Ovary (tissue), 9 donors: Measurements from ENCODE around the gene SLC9A2. TPM values are rescaled to one million over a fixed set of nuclear protein-coding genes. Genes with fewer than 3 reads are reported as not detected.

Experiments used
- DNase-seq, 5 donors: peaks; one replicate each; pipeline ENCODE4 v3.0.0-alpha.2; 2019 to 2020
- H3K27ac ChIP-seq, 2 donors: fragments of 200-600 bp; one replicate each; pipeline versions ENCODE4 v1.5.1 to v1.8.0; 2019 to 2022
- H3K27me3 ChIP-seq: fragments of 200-600 bp; one replicate; pipeline ENCODE4 v1.8.0; 2022
- H3K36me3 ChIP-seq: fragments of 200-600 bp; sonication (generic); one replicate; pipeline ENCODE4 v1.5.1; 2019
- H3K4me1 ChIP-seq: one replicate; pipeline ENCODE4 v1.8.1; 2013; ENCODE audit warnings: mild to moderate bottlenecking, moderate library complexity; ENCODE audit not compliant: insufficient read depth
- H3K4me3 ChIP-seq: fragments of 200-600 bp; sonication (generic); one replicate; pipeline ENCODE4 v1.5.1; 2017
- H3K9me3 ChIP-seq, 2 donors: fragments of 200-600 bp in 1 of 2; sonication (generic) in 1 of 2; one replicate each; pipeline versions ENCODE4 v1.5.1 to v1.8.1; 2013 to 2019; ENCODE audit warnings: mild to moderate bottlenecking in 1 of 2, moderate library complexity in 1 of 2
- EP300 ChIP-seq: sonication (generic); formaldehyde crosslinking; IDR thresholded peaks from one replicate; pipeline ENCODE4 v1.6.1; 2017; ENCODE audit warnings: antibody characterized with exemption
- POLR2A ChIP-seq: fragments of 450-650 bp; IDR thresholded peaks from one replicate; pipeline ENCODE4 v1.6.1; 2017; ENCODE audit warnings: antibody characterized with exemption, mild to moderate bottlenecking, moderate library complexity
- WGBS, 3 donors: extraction: QIAGEN DNeasy Blood & Tissue Kit in 1 of 3; methylation state at CpG; one replicate each; pipeline versions ENCODE4 v1.1.5 to v1.1.7; 2013 to 2017; 5-methylcytosine and 5-hydroxymethylcytosine counted together
- intact Hi-C, 4 donors: fragments of 100-400 bp; cut with DNase I; formaldehyde crosslinking; loops; one replicate each; pipeline versions ENCODE4 v1.11.0 to v1.15.1; 2022 to 2023
- polyA plus RNA-seq, 2 donors: library from polyadenylated mRNA; stranded (reverse); fragments of 200-250 nt in 1 of 2; fragments of 350-450 nt in 1 of 2; fragmentation: Illumina TruSeq in 1 of 2; extraction: RNeasy Lipid Tissue Mini Kit (QIAGEN cat#74804) in 1 of 2; gene quantifications; one replicate each; pipeline ENCODE4 v1.2.3, GENCODE V29; 2013 to 2014
- total RNA-seq, 7 donors: library from RNA; depleted of rRNA in 2 of 7; stranded (reverse); fragments of >200 nt in 2 of 7; fragmentation: NEBNext Ultra II Directional in 3 of 7; extraction: Animal tissue kit (Norgen Biotek cat#: 25700) in 3 of 7; gene quantifications; one replicate each; pipeline versions ENCODE4 v1.1.0 to v1.2.4, GENCODE V29; 2016 to 2023
- TF ChIP-seq, protein P1 (sequence below), 3 donors: fragments of 450-650 bp in 2 of 3; fragments of 200-600 bp in 1 of 3; IDR thresholded peaks; one replicate each; pipeline versions ENCODE4 v1.5.1 to v1.8.0; 2016 to 2022; ENCODE audit warnings: antibody characterized with exemption in 3 of 3, mild to moderate bottlenecking in 1 of 3
- donor health status: DM: no; HTN: no; CAD: no; lungs with moderate emphysema.
- donor health status: DM: no; HTN: no; CAD: no.
- donor health status: Bipolar disorder and iron deficiency.
- donor health status: DM: yes; HTN: yes; CAD: no.
- donor health status: DM: no; HTN: no; CAD: no.
- donor health status: DM: yes; HTN: yes; CAD: no.

The SLC9A2 gene
- total and polyA plus RNA-seq, 9 donors: 0.08 to 0.46 (median 0.15) TPM; not detected in 5

DNA sequence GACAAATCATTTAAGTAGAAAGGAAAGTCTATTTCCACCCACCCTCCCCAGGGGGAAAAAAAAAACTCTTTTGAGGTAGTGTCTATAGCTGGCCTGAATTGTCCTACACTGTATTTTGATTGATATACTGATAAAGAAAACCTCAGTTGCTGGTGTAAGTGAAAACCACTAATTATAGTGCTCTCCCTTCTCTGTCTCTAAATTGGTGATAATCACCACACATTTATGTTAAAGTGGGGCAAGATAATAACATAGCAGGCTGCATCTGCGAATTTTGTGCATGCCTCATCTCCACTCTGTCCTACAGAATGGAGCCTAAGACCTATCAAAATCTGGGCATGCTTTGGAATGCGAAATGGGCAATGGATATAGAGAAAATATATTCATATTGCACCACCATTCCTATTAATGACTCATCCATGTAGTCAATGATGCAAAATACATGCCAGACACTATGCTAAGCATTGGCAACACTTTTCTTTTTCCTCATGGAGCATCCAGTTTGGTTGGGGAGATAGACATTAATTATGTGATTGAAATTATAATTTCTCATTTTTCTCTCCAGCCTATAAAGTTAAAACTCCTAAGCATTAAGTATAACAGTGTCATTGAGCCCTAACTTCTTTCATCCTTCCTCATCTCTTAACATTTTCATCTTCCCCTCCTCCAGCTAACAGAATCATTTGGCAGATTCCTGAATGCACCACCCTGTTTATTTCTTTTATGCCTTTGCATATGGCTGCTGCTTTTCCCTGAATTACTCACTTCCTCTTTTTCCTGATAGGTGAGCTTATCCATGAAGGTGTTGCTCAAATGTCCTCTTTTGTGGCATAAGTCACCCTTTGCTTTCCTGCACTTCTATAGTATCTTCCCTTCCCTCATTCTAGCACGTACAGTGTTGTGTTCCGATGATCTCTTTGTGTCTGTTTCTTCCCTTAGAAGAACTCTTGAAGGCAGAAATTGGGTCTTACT is 58.2 kb downstream of the SLC9A2 start:
- DNase-seq: no peak
- H3K27ac ChIP-seq: no peak overlapping the region
- no peaks in the 10 kb centered on the region for H3K36me3 ChIP-seq
- no peaks in the 10 kb centered on the region for H3K4me1 ChIP-seq
- no peaks in the 10 kb centered on the region for H3K9me3 ChIP-seq
- 66 to 78% (median 66%) methylated on average over 4 of the region's 4 CpGs for WGBS, 3 donors
- H3K4me3 ChIP-seq: no peak overlapping the region
- no peaks in the 10 kb centered on the region for H3K27me3 ChIP-seq
- intact Hi-C loops: no loop called here
- TF ChIP-seq POLR2A (no peak), EP300 (no peak)
- TF ChIP-seq, protein P1, sequence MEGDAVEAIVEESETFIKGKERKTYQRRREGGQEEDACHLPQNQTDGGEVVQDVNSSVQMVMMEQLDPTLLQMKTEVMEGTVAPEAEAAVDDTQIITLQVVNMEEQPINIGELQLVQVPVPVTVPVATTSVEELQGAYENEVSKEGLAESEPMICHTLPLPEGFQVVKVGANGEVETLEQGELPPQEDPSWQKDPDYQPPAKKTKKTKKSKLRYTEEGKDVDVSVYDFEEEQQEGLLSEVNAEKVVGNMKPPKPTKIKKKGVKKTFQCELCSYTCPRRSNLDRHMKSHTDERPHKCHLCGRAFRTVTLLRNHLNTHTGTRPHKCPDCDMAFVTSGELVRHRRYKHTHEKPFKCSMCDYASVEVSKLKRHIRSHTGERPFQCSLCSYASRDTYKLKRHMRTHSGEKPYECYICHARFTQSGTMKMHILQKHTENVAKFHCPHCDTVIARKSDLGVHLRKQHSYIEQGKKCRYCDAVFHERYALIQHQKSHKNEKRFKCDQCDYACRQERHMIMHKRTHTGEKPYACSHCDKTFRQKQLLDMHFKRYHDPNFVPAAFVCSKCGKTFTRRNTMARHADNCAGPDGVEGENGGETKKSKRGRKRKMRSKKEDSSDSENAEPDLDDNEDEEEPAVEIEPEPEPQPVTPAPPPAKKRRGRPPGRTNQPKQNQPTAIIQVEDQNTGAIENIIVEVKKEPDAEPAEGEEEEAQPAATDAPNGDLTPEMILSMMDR (IDR thresholded peaks at IDR 0.05): no peak

DNA sequence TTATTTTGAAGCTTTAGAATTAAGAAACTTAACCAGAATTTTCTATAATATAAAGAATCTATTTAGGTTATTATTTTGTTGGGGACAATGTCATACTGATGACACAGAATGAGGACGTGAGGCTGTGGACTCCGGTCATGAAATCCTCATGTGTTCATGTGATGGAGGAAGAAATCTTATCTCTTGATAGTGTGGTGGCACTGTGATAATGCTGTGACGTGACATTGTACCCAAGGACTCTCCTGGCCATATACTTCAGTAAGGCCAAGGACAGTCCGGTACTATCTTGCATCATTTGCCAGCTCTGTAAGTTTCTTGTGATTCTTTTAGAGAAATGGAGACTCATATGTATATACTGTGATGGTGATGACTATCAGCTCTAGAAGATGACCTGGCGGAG is 59.1 kb downstream of the SLC9A2 start:
- intact Hi-C loops: no loop called here
- Histone ChIP-seq H3K4me1 (no peaks in the 10 kb centered on the region), H3K9me3 (no peaks in the 10 kb centered on the region), H3K27ac (no peak overlapping the region), H3K36me3 (no peaks in the 10 kb centered on the region), H3K27me3 (no peaks in the 10 kb centered on the region), H3K4me3 (no peak overlapping the region)
- TF ChIP-seq, protein P1 (IDR thresholded peaks at IDR 0.05): no peak
- TF ChIP-seq EP300 (no peak), POLR2A (no peak)
- 74 to 82% (median 78%) methylated on average over 5 of the region's 5 CpGs for WGBS, 3 donors
- DNase-seq: no peak

DNA sequence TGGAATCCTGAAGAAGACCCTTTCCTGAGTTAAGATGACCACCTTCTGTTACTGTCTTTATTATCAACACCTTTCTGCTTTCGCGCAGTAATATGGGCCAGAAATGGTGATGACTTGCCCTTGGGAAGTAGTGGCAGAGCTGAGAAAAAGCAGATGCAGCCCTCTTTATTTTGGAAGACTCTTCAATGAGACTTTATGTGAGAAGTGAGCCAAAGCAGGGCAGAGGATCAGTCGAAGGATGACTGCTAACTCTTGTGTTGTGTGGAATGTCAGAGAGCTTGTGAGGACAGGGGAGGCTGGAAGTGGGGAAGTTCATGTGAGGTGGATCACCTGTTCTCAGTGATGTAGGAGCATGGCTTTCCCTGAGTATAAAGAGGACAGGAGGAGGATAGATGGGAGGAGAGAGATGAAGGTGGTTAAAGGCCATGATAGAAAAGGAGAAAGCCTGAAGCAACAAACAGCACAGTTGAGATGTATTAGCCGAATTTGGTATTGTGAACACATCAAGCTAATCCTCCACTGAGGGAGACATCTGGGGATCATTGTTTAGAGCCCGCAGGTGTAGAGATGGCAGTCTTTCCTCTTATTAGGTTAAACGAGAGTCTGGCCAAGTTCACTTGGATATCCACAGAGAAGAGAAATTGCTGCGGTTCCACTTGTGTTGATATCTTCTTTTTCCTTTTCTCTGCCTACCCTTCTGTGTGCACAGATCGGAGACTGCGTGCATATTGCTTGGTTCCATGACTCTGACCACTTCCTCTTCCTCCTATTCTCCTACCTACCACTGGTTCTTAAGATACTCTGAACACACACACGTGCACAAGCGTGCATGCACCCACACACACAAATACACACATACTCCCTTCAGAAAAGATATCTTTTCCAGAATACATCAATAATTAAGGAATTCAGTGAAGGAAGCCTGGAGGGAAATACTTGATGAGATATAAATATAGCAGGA is 67.4 kb downstream of the SLC9A2 start:
- TF ChIP-seq, protein P1 (IDR thresholded peaks at IDR 0.05): no peak
- no peak for TF ChIP-seq POLR2A
- no peak for TF ChIP-seq EP300

DNA sequence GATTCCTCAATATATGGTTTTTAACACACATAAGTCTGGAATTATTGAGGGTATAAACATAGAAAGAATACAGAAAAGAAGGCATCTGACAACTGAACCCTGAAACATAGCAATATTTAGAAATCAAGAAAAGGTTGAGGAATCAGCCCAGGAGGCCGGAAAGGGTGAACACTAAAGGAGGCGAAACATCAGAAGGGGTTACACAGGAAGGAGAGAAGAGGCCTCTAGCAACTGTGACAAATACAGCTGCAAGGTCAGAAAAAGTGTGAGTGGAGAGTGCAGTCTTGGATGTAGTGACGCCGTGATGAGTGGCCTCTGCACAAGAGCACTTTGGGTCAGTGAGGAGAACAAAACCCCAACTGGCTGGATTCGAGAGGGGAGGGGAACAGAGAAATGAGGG is 70.7 kb downstream of the SLC9A2 start:
- Histone ChIP-seq H3K9me3 (no peaks in the 10 kb centered on the region), H3K27ac (no peak overlapping the region), H3K27me3 (no peaks in the 10 kb centered on the region), H3K4me3 (no peak overlapping the region), H3K36me3 (no peaks in the 10 kb centered on the region), H3K4me1 (no peaks in the 10 kb centered on the region)
- TF ChIP-seq EP300: no peak
- TF ChIP-seq, protein P1 (IDR thresholded peaks at IDR 0.05): no peak
- no peak for TF ChIP-seq POLR2A
- DNase-seq: no peak
- WGBS, 3 donors: 54 to 60% (median 57%) methylated on average over 5 of the region's 5 CpGs
- intact Hi-C loops: no loop called here

More for the DNA sequence above, 67.4 kb downstream of the SLC9A2 start:
- H3K27me3 ChIP-seq: no peaks in the 10 kb centered on the region
- DNase-seq: no peak
- intact Hi-C loops: no loop called here
- H3K36me3 ChIP-seq: no peaks in the 10 kb centered on the region
- 84 to 87% (median 86%) methylated on average over 11 of the region's 11 CpGs for WGBS, 3 donors
- H3K9me3 ChIP-seq: no peaks in the 10 kb centered on the region
- no peak overlapping the region for H3K27ac ChIP-seq
- no peaks in the 10 kb centered on the region for H3K4me1 ChIP-seq
- H3K4me3 ChIP-seq: no peak overlapping the region
